Osteoblast (primary cell): Measurements from ENCODE around the gene PSMD10. TPM values are rescaled to one million over a fixed set of nuclear protein-coding genes. Genes with fewer than 3 reads are reported as not detected.

Source experiments
- DNase-seq: peaks from one replicate; pipeline ENCODE4 v3.0.0; 2011; ENCODE audit warnings: low spot score, mixed read lengths; ENCODE audit not compliant: insufficient read length; ENCODE audit errors: missing footprints
- H2AFZ ChIP-seq: 2 replicates; pipeline ENCODE4 v1.6.0; 2011; ENCODE audit warnings: mild to moderate bottlenecking, low read length
- H3K27ac ChIP-seq: 2 replicates; pipeline ENCODE4 v1.5.1; 2011; ENCODE audit warnings: mild to moderate bottlenecking, low read depth, low read length, moderate library complexity
- H3K27me3 ChIP-seq: 2 replicates; pipeline ENCODE4 v1.6.0; 2012; ENCODE audit warnings: mild to moderate bottlenecking, control low read depth, inconsistent platforms, low read length, moderate library complexity; ENCODE audit not compliant: insufficient read depth
- H3K36me3 ChIP-seq: 2 replicates; pipeline ENCODE4 v1.5.1; 2011; ENCODE audit warnings: mild to moderate bottlenecking, low read length, control low read depth, moderate library complexity; ENCODE audit not compliant: insufficient read depth
- H3K4me1 ChIP-seq: 2 replicates; pipeline ENCODE4 v1.5.1; 2011; ENCODE audit warnings: mild to moderate bottlenecking, low read length, control low read depth, moderate library complexity; ENCODE audit not compliant: insufficient read depth
- H3K4me2 ChIP-seq: 2 replicates; pipeline ENCODE4 v1.6.0; 2011; ENCODE audit warnings: mild to moderate bottlenecking, low read length; ENCODE audit not compliant: insufficient read depth
- H3K4me3 ChIP-seq: fragments of 200-600 bp; sonication (generic); 3 replicates; pipeline ENCODE4 v1.5.1; 2012; ENCODE audit warnings: mild to moderate bottlenecking, low read length, inconsistent platforms; ENCODE audit not compliant: insufficient read depth
- H3K79me2 ChIP-seq: 2 replicates; pipeline ENCODE4 v1.6.0; 2012; ENCODE audit warnings: mild to moderate bottlenecking, low read length, control low read depth, inconsistent platforms; ENCODE audit not compliant: insufficient read depth
- H3K9me3 ChIP-seq: 2 replicates; pipeline ENCODE4 v1.5.1; 2011; ENCODE audit warnings: low read depth, low read length, control low read depth
- H4K20me1 ChIP-seq: 2 replicates; pipeline ENCODE4 v1.6.0; 2012; ENCODE audit warnings: mild to moderate bottlenecking, low read length, control low read depth; ENCODE audit not compliant: insufficient read depth
- total RNA-seq: library from RNA; depleted of rRNA; stranded (reverse); fragments of >200 nt; gene quantifications from 2 replicates; pipeline ENCODE4 v1.2.3, GENCODE V29; 2012
- TF ChIP-seq, protein P1 (sequence below): IDR thresholded peaks from 2 replicates; pipeline ENCODE4 v1.5.1; 2011; ENCODE audit warnings: mild to moderate bottlenecking, low read depth, low read length, moderate library complexity; ENCODE audit errors: extremely low read depth

PSMD10 gene
- total RNA-seq, 1 donor, result 60.8 TPM

DNA sequence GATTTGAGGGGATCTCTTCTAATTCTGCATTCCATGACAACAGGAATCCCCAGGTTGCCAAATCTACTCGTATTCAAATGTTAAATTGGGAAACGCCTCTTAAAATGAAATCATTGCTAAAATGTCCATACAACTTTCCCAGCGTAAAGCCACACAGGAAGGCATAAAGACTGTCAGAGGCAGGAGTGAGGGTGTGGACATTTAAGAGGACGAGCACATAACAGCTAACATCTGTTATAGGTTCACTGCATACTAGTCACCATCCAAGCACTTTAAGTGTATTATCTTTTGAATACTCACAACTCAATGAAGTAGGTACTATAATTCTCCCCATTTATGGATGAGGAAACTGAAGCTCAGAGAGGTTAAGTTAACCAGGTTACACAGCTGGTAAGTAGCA, 35.8 kb upstream of the PSMD10 start:
- H3K4me2 ChIP-seq, result no peak overlapping the region
- no peak overlapping the region for H3K4me3 ChIP-seq
- no peaks in the 10 kb centered on the region for H3K4me1 ChIP-seq
- H3K79me2 ChIP-seq, result no peaks in the 10 kb centered on the region
- DNase-seq, result peak; percentile 9
- no peak overlapping the region for H3K27ac ChIP-seq
- H4K20me1 ChIP-seq, result no peaks in the 10 kb centered on the region
- no peaks in the 10 kb centered on the region for H3K36me3 ChIP-seq
- H3K27me3 ChIP-seq, result peaks cover 11% of the 10 kb centered on the region
- TF ChIP-seq, protein P1, sequence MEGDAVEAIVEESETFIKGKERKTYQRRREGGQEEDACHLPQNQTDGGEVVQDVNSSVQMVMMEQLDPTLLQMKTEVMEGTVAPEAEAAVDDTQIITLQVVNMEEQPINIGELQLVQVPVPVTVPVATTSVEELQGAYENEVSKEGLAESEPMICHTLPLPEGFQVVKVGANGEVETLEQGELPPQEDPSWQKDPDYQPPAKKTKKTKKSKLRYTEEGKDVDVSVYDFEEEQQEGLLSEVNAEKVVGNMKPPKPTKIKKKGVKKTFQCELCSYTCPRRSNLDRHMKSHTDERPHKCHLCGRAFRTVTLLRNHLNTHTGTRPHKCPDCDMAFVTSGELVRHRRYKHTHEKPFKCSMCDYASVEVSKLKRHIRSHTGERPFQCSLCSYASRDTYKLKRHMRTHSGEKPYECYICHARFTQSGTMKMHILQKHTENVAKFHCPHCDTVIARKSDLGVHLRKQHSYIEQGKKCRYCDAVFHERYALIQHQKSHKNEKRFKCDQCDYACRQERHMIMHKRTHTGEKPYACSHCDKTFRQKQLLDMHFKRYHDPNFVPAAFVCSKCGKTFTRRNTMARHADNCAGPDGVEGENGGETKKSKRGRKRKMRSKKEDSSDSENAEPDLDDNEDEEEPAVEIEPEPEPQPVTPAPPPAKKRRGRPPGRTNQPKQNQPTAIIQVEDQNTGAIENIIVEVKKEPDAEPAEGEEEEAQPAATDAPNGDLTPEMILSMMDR, result no peak
- no peak overlapping the region for H2AFZ ChIP-seq
- no peaks in the 10 kb centered on the region for H3K9me3 ChIP-seq

DNA sequence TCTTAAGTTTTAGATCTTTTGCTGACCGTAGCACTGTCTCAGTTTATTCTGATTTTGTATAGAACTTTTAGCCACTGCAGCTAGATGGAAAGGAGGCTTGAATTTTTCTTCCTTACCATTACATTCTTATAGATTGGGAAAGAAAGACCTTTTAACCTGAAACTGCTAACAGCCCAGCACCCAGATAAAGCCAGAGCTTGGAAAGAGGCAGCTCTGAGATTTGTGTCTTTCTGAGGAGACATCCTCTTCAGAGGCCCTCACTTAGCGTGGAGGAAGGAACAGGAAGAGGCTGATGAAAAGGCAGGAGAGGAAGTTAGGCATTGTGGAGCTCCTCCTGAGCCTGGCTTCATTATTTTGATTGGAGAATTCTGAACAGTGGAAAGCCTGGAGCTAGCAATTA, 35.3 kb upstream of the PSMD10 start:
- Histone ChIP-seq H4K20me1 (no peaks in the 10 kb centered on the region), H3K27me3 (peaks cover 11% of the 10 kb centered on the region), H2AFZ (no peak overlapping the region), H3K4me3 (no peak overlapping the region), H3K36me3 (no peaks in the 10 kb centered on the region), H3K4me2 (no peak overlapping the region), H3K9me3 (no peaks in the 10 kb centered on the region), H3K79me2 (no peaks in the 10 kb centered on the region), H3K4me1 (no peaks in the 10 kb centered on the region), H3K27ac (no peak overlapping the region)
- DNase-seq, result no peak
- TF ChIP-seq, protein P1, result no peak

DNA sequence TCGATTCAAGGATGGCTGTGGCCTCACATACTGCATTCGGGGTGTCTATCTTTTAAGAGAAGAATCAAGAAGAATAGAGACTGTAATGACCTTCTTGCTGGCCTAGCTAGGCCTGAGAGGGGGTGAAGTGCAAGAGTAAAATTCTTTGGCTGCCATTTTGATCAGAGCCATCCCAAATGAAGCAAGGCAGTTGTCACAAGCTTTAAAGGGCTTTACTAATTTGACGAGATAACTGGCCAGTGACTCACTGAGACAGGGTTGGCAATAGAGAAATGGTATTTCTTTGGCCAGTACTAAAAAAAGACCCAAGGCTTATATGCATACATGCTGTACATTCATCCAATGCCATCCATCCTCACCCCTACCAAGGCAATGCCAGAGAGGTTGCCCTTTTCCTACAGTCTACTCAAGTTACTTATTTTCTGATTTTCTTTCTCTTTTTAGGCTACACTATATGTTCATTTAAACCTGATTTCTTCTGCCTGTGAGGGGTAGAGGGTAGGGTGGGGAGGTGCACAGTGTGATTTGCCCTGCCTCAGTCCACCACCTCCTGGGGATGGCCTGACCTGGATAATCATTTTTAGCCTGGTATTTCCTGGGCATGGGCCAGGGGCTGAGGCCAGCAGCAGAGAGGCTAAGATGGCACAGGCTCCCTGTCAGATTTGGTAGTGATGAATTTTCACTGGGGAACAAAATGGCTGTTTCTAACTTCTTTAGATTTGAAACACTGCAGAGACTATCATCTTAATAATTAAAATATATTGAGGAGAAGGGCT, 32.4 kb upstream of the PSMD10 start:
- Histone ChIP-seq H3K4me2 (no peak overlapping the region), H3K79me2 (no peaks in the 10 kb centered on the region), H3K27ac (no peak overlapping the region), H2AFZ (no peak overlapping the region), H3K27me3 (peaks cover 28% of the 10 kb centered on the region), H4K20me1 (no peaks in the 10 kb centered on the region), H3K4me1 (no peaks in the 10 kb centered on the region), H3K36me3 (no peaks in the 10 kb centered on the region), H3K4me3 (no peak overlapping the region), H3K9me3 (no peaks in the 10 kb centered on the region)
- TF ChIP-seq, protein P1, result no peak
- no peak for DNase-seq

DNA sequence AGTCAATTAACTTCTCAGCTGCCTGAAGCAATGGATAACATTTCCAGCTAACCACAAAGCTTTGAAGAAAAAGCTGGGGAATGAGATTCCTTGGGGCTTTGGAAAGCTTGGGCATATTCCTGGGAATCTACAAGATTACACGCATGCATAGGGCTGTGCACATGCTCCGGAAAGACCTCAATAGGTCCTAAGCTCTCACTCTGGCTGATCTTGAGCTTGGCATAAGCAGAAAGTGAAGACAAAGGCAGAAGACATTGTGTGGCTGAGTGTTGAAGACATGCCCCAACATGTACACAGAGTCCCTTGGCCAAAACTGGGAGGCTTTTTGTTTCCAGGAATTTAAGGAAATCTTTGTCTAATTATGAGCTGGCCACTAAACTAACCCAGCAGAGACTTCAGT, 31.4 kb upstream of the PSMD10 start:
- Histone ChIP-seq H4K20me1 (no peaks in the 10 kb centered on the region), H3K4me2 (no peak overlapping the region), H2AFZ (no peak overlapping the region), H3K79me2 (no peaks in the 10 kb centered on the region), H3K36me3 (no peaks in the 10 kb centered on the region), H3K27me3 (peaks cover 26% of the 10 kb centered on the region), H3K27ac (no peak overlapping the region), H3K4me3 (no peak overlapping the region), H3K9me3 (no peaks in the 10 kb centered on the region), H3K4me1 (no peaks in the 10 kb centered on the region)
- no peak for DNase-seq
- TF ChIP-seq, protein P1, result no peak
